Measurements from ENCODE around the gene PPP1R14C. TPM values are rescaled to one million over a fixed set of nuclear protein-coding genes. Genes with fewer than 3 reads are reported as not detected.

The PPP1R14C gene
- 0.63 to 1.5 TPM (median 0.89 TPM) in 5 replicates for total RNA-seq (2022; extraction: Qiagen RNA extraction; ENCODE audit: low read depth)

DNA sequence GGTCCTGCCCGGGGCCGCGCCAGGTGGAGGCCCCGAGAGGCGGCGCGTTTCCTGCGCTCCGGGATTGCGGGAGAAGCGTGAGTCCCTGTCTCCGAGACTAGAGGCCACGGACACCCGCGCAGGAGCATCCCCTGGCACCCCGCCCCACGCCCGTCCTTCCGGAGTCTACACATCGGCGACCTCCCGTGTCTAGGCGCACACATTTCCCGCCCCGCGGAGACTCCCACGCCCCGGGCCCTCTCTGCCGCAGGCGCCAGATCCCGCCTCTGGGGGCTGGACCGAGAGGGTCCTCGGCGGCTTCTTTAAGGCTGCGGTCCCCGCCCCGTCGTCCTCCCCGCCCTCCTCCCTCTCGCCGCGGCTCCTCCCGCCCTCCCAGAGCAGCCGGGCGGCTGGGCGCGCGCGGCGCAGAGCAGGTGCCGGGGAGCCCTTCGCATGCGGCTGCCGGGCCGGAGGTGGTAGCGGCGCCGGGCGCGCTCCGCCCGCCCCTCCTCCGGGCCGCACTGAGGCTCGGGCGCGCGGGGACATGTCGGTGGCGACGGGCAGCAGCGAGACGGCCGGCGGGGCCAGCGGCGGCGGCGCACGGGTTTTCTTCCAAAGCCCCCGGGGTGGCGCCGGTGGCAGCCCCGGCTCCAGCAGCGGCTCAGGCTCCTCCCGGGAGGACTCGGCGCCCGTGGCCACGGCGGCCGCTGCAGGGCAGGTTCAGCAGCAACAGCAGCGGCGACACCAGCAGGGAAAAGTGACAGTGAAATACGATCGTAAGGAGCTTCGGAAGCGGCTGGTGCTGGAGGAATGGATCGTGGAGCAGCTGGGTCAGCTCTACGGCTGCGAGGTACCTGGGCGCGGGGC is at the start of gene PPP1R14C:
TSS of gene PPP1R14C (plus strand) at position 375 of the 846 bp plus-strand sequence. CDS start at position 524, 149 bp downstream.

Other genes starting within 250 kb of the PPP1R14C start
- gene RAET1E, start 244.9 kb upstream of the PPP1R14C start, total RNA-seq (2022; extraction: Qiagen RNA extraction; ENCODE audit: low read depth) = 2.0 to 3.2 TPM (median 3.0 TPM) in 5 replicates
- 7.3 to 13.0 TPM (median 9.7 TPM) in 5 replicates for gene RAET1G, start 219.9 kb upstream of the PPP1R14C start, total RNA-seq (2022; extraction: Qiagen RNA extraction; ENCODE audit: low read depth)
- gene ULBP2, start 201.0 kb upstream of the PPP1R14C start, total RNA-seq (2022; extraction: Qiagen RNA extraction; ENCODE audit: low read depth) = 2.7 to 4.2 TPM (median 3.5 TPM) in 5 replicates
- gene ULBP1, start 179.1 kb upstream of the PPP1R14C start, total RNA-seq (2022; extraction: Qiagen RNA extraction; ENCODE audit: low read depth) = 0.64 to 1.3 TPM (median 0.80 TPM) in 5 replicates
- gene RAET1L, start 117.5 kb upstream of the PPP1R14C start, total RNA-seq (2022; extraction: Qiagen RNA extraction; ENCODE audit: low read depth) = 0.29 to 0.47 TPM (median 0.41 TPM) in 4 of 5 replicates, not detected in the other
- gene ULBP3, start 73.9 kb upstream of the PPP1R14C start, total RNA-seq (2022; extraction: Qiagen RNA extraction; ENCODE audit: low read depth) = 3.4 to 4.2 TPM (median 3.8 TPM) in 5 replicates
- not detected in 5 replicates for gene IYD, start 226.0 kb downstream of the PPP1R14C start, total RNA-seq (2022; extraction: Qiagen RNA extraction; ENCODE audit: low read depth)

All from A549 treated with RU486 at 1 μM for 4 hours (cell line).